GM19023 (cell line): ENCODE results near the gene CLN3.
"Not testable (repeated sequence)": the region's sequence is repeated elsewhere in the genome, so short reads cannot be mapped to it uniquely, and the experiment has no call there.

Experiments
- ATAC-seq: cut with Tn5 transposase; IDR thresholded peaks from one replicate; pipeline ENCODE4 v1.9.1; 2021; ENCODE audit warnings: mild to moderate bottlenecking, moderate library complexity; ENCODE audit not compliant: unreplicated experiment

The CLN3 gene

GRCh38 chr16:28514246-28514645, 22.4 kb upstream of the CLN3 start:
- no peak for ATAC-seq

- no peak for ATAC-seq
These were observed 21.8 kb upstream of the CLN3 start for GRCh38 chr16:28513484-28514181.

- ATAC-seq: no peak
These were observed 20.2 kb upstream of the CLN3 start for GRCh38 chr16:28511801-28512789.

- ATAC-seq: no peak
These were observed 19.2 kb upstream of the CLN3 start for GRCh38 chr16:28511031-28511430.

- ATAC-seq: no peak
These were observed 13.7 kb upstream of the CLN3 start for GRCh38 chr16:28505489-28506137.

GRCh38 chr16:28504707-28505404, 13.0 kb upstream of the CLN3 start:
- ATAC-seq: no peak

GRCh38 chr16:28503470-28504259, 11.8 kb upstream of the CLN3 start:
- no peak for ATAC-seq

GRCh38 chr16:28502290-28502689, 10.4 kb upstream of the CLN3 start:
- ATAC-seq: no peak

GRCh38 chr16:28501258-28502232, 9.7 kb upstream of the CLN3 start:
- ATAC-seq: no peak

GRCh38 chr16:28500476-28501180, 8.8 kb upstream of the CLN3 start:
- ATAC-seq: not testable (repeated sequence)

- no peak for ATAC-seq
These were observed 8.0 kb upstream of the CLN3 start for GRCh38 chr16:28499854-28500253.

- ATAC-seq: no peak
These were observed 7.0 kb upstream of the CLN3 start for GRCh38 chr16:28498666-28499381.

GRCh38 chr16:28497861-28498599, 6.2 kb upstream of the CLN3 start:
- no peak for ATAC-seq

GRCh38 chr16:28497386-28497785, 5.5 kb upstream of the CLN3 start:
- no peak for ATAC-seq

- no peak for ATAC-seq
These were observed 5.0 kb upstream of the CLN3 start for GRCh38 chr16:28496844-28497243.

GRCh38 chr16:28495795-28496749, 4.2 kb upstream of the CLN3 start:
- no peak for ATAC-seq
